OCI-LY7 (cell line): ENCODE measurements around the gene PARD3B. TPM values are rescaled to one million over a fixed set of nuclear protein-coding genes. Genes with fewer than 3 reads are reported as not detected.
"Not testable (repeated sequence)": the region's sequence is repeated elsewhere in the genome, so short reads cannot be mapped to it uniquely, and the experiment has no call there.

ENCODE experiments used
- BruUV-seq: library from RNA; stranded (reverse); fragments of 400-500 nt; replicated peaks from 2 replicates; lab custom pipeline; 2021; lab: Mats Ljungman, UMichigan
- CTCF ChIA-PET: fragments of 300-600 bp; sonication (Branson Sonifier 250); formaldehyde crosslinking; loops from one replicate; lab custom pipeline; 2022; ENCODE audit warnings: antibody characterized with exemption; ENCODE audit not compliant: unreplicated experiment; lab: Charles Lee
- POLR2A ChIA-PET: fragments of 300-600 bp; sonication (Branson Sonifier 250); formaldehyde crosslinking; loops from one replicate; lab custom pipeline; 2022; ENCODE audit warnings: antibody characterized with exemption; lab: Charles Lee
- DNase-seq: peaks from one replicate; pipeline ENCODE4 v3.0.0-alpha.2; 2015; ENCODE audit warnings: low spot score
- H2AFZ ChIP-seq: fragments of 200-600 bp; sonication (generic), shearing (Covaris generic); 2 replicates; pipeline ENCODE4 v1.6.1; 2014; ENCODE audit warnings: mild to moderate bottlenecking, antibody characterized with exemption, low read length, moderate library complexity
- H3K27ac ChIP-seq: fragments of 200-600 bp; sonication (generic); 2 replicates; pipeline ENCODE4 v1.5.1; 2014; ENCODE audit warnings: mixed run types, low read depth, mild to moderate bottlenecking, moderate library complexity, low read length, inconsistent platforms; ENCODE audit not compliant: poor library complexity, severe bottlenecking
- H3K36me3 ChIP-seq: fragments of 200-600 bp; sonication (generic); 2 replicates; pipeline ENCODE4 v1.6.1; 2014; ENCODE audit warnings: mild to moderate bottlenecking, antibody characterized with exemption, low read length, moderate library complexity, mixed read lengths; ENCODE audit not compliant: insufficient read depth
- H3K4me1 ChIP-seq: fragments of 200-600 bp; sonication (generic); 2 replicates; pipeline ENCODE4 v1.5.1; 2014; ENCODE audit warnings: mild to moderate bottlenecking, low read length; ENCODE audit not compliant: insufficient read depth, poor library complexity, severe bottlenecking
- H3K4me2 ChIP-seq: fragments of 200-600 bp; sonication (generic); 2 replicates; pipeline ENCODE4 v1.6.1; 2014; ENCODE audit warnings: mild to moderate bottlenecking, low read length
- H3K4me3 ChIP-seq: fragments of 200-600 bp; sonication (generic); 2 replicates; pipeline ENCODE4 v1.5.1; 2014; ENCODE audit warnings: mild to moderate bottlenecking, low read depth, low read length; ENCODE audit not compliant: poor library complexity, severe bottlenecking
- H3K79me2 ChIP-seq: fragments of 200-600 bp; sonication (generic); 2 replicates; pipeline ENCODE4 v1.6.1; 2016; ENCODE audit warnings: low read depth, mild to moderate bottlenecking, low read length, moderate library complexity, mixed read lengths; ENCODE audit not compliant: insufficient read depth
- H3K9me2 ChIP-seq: fragments of 200-600 bp; sonication (generic); 2 replicates; pipeline ENCODE4 v1.6.1; 2016; ENCODE audit warnings: mild to moderate bottlenecking, low read length, mixed read lengths; ENCODE audit not compliant: insufficient read depth
- H3K9me3 ChIP-seq: fragments of 200-600 bp; sonication (generic); 2 replicates; pipeline ENCODE4 v1.6.1; 2014; ENCODE audit warnings: mild to moderate bottlenecking, mixed run types, low read length, mixed read lengths
- H4K20me1 ChIP-seq: fragments of 200-600 bp; sonication (generic); 2 replicates; pipeline ENCODE4 v1.6.1; 2014; ENCODE audit warnings: mild to moderate bottlenecking, antibody characterized with exemption, low read length, moderate library complexity, mixed read lengths; ENCODE audit not compliant: insufficient read depth
- EZH2phosphoT487 ChIP-seq: fragments of 200-600 bp; sonication (generic); IDR thresholded peaks from 2 replicates; pipeline ENCODE4 v1.6.1; 2018; ENCODE audit warnings: low read depth, borderline replicate concordance, mild to moderate bottlenecking, mixed run types, antibody characterized with exemption, low read length, moderate library complexity, mixed read lengths
- intact Hi-C: fragments of 100-400 bp; cut with micrococcal nuclease; formaldehyde crosslinking; loops from one replicate; pipeline ENCODE4 v1.10.0; 2022; ENCODE audit not compliant: unreplicated experiment
- total RNA-seq, 2 experiments: library from RNA; depleted of rRNA in 1 of 2; stranded (reverse); fragments of >200 nt in 1 of 2; shearing (Covaris generic) in 1 of 2; gene quantifications; 2 replicates each; pipeline ENCODE4 v1.2.3, GENCODE V29; 2014 to 2022
- TF ChIP-seq, protein P1 (sequence below): fragments of 200-600 bp; sonication (generic); conservative IDR thresholded peaks from 2 replicates; pipeline ENCODE4 v1.5.1; 2014; ENCODE audit warnings: mild to moderate bottlenecking, antibody characterized with exemption, low read length, moderate library complexity, mixed read lengths

The PARD3B gene
- total RNA-seq, 2 experiments from 2014 or later: not detected

DNA sequence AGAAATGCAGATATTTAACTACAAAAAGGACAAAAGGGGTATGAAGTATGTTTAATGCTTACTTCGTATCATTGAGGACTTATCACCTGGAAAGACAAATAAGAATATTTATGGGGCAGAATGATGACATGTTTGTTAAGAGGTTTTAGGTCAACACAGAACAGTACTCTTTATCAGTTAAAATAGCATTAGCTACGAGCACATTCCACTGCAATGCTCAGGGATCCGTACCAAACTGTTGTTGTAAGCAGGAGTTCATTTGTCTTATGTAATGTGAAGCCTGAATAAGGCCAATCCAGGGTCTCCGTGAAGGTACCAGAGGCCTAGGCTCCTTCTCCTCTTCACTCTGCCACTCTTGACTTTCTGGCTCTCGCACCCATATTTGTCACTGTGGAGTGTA is 671.3 kb downstream of the PARD3B start:
- Histone ChIP-seq H3K36me3 (no peaks in the 10 kb centered on the region), H3K9me2 (no peaks in the 10 kb centered on the region), H3K79me2 (no peaks in the 10 kb centered on the region), H3K4me3 (no peak overlapping the region), H4K20me1 (no peaks in the 10 kb centered on the region), H3K4me2 (no peak overlapping the region), H3K27ac (no peak overlapping the region), H3K4me1 (no peaks in the 10 kb centered on the region), H3K9me3 (no peaks in the 10 kb centered on the region), H2AFZ (no peak overlapping the region)
- ChIA-PET CTCF (no interaction called here), POLR2A (no interaction called here)
- intact Hi-C loops: no loop called here
- no peak for DNase-seq
- BruUV-seq: no TSS peak
- TF ChIP-seq EZH2phosphoT487: no peak
- TF ChIP-seq, protein P1, sequence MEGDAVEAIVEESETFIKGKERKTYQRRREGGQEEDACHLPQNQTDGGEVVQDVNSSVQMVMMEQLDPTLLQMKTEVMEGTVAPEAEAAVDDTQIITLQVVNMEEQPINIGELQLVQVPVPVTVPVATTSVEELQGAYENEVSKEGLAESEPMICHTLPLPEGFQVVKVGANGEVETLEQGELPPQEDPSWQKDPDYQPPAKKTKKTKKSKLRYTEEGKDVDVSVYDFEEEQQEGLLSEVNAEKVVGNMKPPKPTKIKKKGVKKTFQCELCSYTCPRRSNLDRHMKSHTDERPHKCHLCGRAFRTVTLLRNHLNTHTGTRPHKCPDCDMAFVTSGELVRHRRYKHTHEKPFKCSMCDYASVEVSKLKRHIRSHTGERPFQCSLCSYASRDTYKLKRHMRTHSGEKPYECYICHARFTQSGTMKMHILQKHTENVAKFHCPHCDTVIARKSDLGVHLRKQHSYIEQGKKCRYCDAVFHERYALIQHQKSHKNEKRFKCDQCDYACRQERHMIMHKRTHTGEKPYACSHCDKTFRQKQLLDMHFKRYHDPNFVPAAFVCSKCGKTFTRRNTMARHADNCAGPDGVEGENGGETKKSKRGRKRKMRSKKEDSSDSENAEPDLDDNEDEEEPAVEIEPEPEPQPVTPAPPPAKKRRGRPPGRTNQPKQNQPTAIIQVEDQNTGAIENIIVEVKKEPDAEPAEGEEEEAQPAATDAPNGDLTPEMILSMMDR: no peak

DNA sequence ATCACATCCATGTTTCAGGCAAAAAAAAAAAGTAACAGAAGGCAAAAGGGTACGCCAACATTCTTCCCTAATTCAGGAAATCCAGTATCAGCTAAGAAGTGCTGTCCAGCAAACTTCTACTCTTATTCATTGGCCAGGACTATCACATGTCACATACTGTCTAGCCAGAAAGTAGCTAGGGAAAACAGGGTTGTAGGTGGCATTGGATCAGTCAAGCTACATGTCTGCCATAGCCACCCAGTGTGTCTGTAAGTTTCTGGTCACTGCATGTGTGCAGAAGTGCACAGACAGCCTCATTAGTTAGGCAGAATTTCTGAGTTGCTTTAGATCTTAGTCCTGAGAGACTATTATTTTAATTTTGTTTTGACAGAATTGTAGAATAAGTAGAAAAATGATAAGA is 671.7 kb downstream of the PARD3B start:
- Histone ChIP-seq H4K20me1 (no peaks in the 10 kb centered on the region), H3K4me3 (no peak overlapping the region), H3K36me3 (no peaks in the 10 kb centered on the region), H3K4me2 (no peak overlapping the region), H2AFZ (no peak overlapping the region), H3K9me2 (no peaks in the 10 kb centered on the region), H3K27ac (no peak overlapping the region), H3K9me3 (no peaks in the 10 kb centered on the region), H3K79me2 (no peaks in the 10 kb centered on the region), H3K4me1 (no peaks in the 10 kb centered on the region)
- ChIA-PET POLR2A (no interaction called here), CTCF (no interaction called here)
- no peak for DNase-seq
- BruUV-seq: no TSS peak
- intact Hi-C loops: no loop called here
- TF ChIP-seq, protein P1: no peak
- TF ChIP-seq EZH2phosphoT487: no peak

- ChIA-PET POLR2A (interaction anchor here (0.8 kb wide), 2 partner anchors 19 to 33 kb away, joined by 3 read pairs; no protein-coding TSS in a partner anchor), CTCF (interaction anchor here (0.6 kb wide), 1 partner anchor 550 kb away, joined by 3 read pairs; no protein-coding TSS in a partner anchor)
- H2AFZ ChIP-seq: no peak overlapping the region
- H3K9me3 ChIP-seq: no peaks in the 10 kb centered on the region
- H3K36me3 ChIP-seq: no peaks in the 10 kb centered on the region
- H3K27ac ChIP-seq: no peak overlapping the region
- BruUV-seq: no TSS peak
- intact Hi-C loops: no loop called here
- no peak overlapping the region for H3K4me3 ChIP-seq
- TF ChIP-seq, protein P1: no peak
- no peak for TF ChIP-seq EZH2phosphoT487
- H3K4me1 ChIP-seq: no peaks in the 10 kb centered on the region
- H3K79me2 ChIP-seq: no peaks in the 10 kb centered on the region
- H3K4me2 ChIP-seq: no peak overlapping the region
- no peaks in the 10 kb centered on the region for H3K9me2 ChIP-seq
- DNase-seq: no peak
- H4K20me1 ChIP-seq: no peaks in the 10 kb centered on the region
These were observed 672.8 kb downstream of the PARD3B start for GRCh38 chr2:205218056-205218455.

GRCh38 chr2:205218816-205219215 is 673.5 kb downstream of the PARD3B start:
- H3K36me3 ChIP-seq, H3K9me2 ChIP-seq, H3K79me2 ChIP-seq, H2AFZ ChIP-seq, BruUV-seq, H3K4me2 ChIP-seq, H4K20me1 ChIP-seq, H3K9me3 ChIP-seq, CTCF ChIA-PET, H3K4me3 ChIP-seq, H3K27ac ChIP-seq, DNase-seq, H3K4me1 ChIP-seq, intact Hi-C loops: not testable (repeated sequence)
- POLR2A ChIA-PET: interaction anchor here (0.5 to 0.8 kb wide), 3 partner anchors 20 to 249 kb away, joined by 3 to 4 read pairs (median 3); no protein-coding TSS in a partner anchor
